Measurements from ENCODE around the gene TUT4.

The TUT4 gene

GRCh38 chr1:52598729-52599128, 45.8 kb upstream of the TUT4 start:
- Histone ChIP-seq H3K9me3 (no peaks in the 10 kb centered on the region), H3K36me3 (no peaks in the 10 kb centered on the region), H3K4me1 (peaks cover 0 to 22% (median 11%) of the 10 kb centered on the region in 4 donors), H3K27ac (no peak overlapping the region), H3K27me3 (peaks cover 0 to 3% of the 10 kb centered on the region in 2 donors), H3K4me3 (no peak overlapping the region)
- TF ChIP-seq CTCF (IDR thresholded peaks at IDR 0.05), result no peak
- no peak for DNase-seq
- intact Hi-C loops (cut with DNase I; ENCODE audit: low total_unique reads), result no loop called here

- intact Hi-C loops (cut with DNase I; ENCODE audit: low total_unique reads), result no loop called here
- Histone ChIP-seq H3K36me3 (no peaks in the 10 kb centered on the region), H3K27ac (no peak overlapping the region), H3K9me3 (no peaks in the 10 kb centered on the region), H3K4me1 (peaks cover 0 to 14% (median 4%) of the 10 kb centered on the region in 4 donors), H3K27me3 (peaks cover 0 to 3% of the 10 kb centered on the region in 2 donors), H3K4me3 (no peak overlapping the region)
- no peak for DNase-seq
- no peak for TF ChIP-seq CTCF (IDR thresholded peaks at IDR 0.05)
Observed at GRCh38 chr1:52597912-52598311, 45.0 kb upstream of the TUT4 start.

- no peak for DNase-seq
- peaks cover 0 to 3% of the 10 kb centered on the region in 2 donors for H3K27me3 ChIP-seq
- no peaks in the 10 kb centered on the region for H3K4me1 ChIP-seq
- intact Hi-C loops (cut with DNase I; ENCODE audit: low total_unique reads), result no loop called here
- no peak overlapping the region for H3K27ac ChIP-seq
- no peaks in the 10 kb centered on the region for H3K9me3 ChIP-seq
- TF ChIP-seq CTCF (IDR thresholded peaks at IDR 0.05), result no peak
- H3K4me3 ChIP-seq, result no peak overlapping the region
- H3K36me3 ChIP-seq, result no peaks in the 10 kb centered on the region
Observed at GRCh38 chr1:52595061-52595460, 42.2 kb upstream of the TUT4 start.

GRCh38 chr1:52593495-52593894, 40.6 kb upstream of the TUT4 start:
- no peak for TF ChIP-seq CTCF (IDR thresholded peaks at IDR 0.05)
- Histone ChIP-seq H3K9me3 (no peaks in the 10 kb centered on the region), H3K4me3 (no peak overlapping the region), H3K36me3 (no peaks in the 10 kb centered on the region), H3K27me3 (peaks cover 0 to 3% of the 10 kb centered on the region in 2 donors), H3K4me1 (no peaks in the 10 kb centered on the region), H3K27ac (no peak overlapping the region)
- DNase-seq, result no peak
- intact Hi-C loops (cut with DNase I; ENCODE audit: low total_unique reads), result no loop called here

- peaks cover 0 to 4% of the 10 kb centered on the region in 2 donors for H3K27me3 ChIP-seq
- intact Hi-C loops (cut with DNase I; ENCODE audit: low total_unique reads), result no loop called here
- H3K4me1 ChIP-seq, result no peaks in the 10 kb centered on the region
- DNase-seq, result no peak
- H3K36me3 ChIP-seq, result no peaks in the 10 kb centered on the region
- no peak overlapping the region for H3K4me3 ChIP-seq
- TF ChIP-seq CTCF (IDR thresholded peaks at IDR 0.05), result no peak
- no peak overlapping the region for H3K27ac ChIP-seq
- no peaks in the 10 kb centered on the region for H3K9me3 ChIP-seq
Observed at GRCh38 chr1:52592637-52593323, 39.9 kb upstream of the TUT4 start.
